A549 (cell line): ENCODE data around the gene TRPV2. TPM values are rescaled to one million over a fixed set of nuclear protein-coding genes. Genes with fewer than 3 reads are reported as not detected.

Experiments used
- ATAC-seq, 2 experiments: fragments of 200-7000 bp in 1 of 2; fragments of >200 bp in 1 of 2; cut with Nextera tagmentation in 1 of 2; cut with Tn5 transposase in 1 of 2; 3 replicates each; pipeline versions ENCODE4 v1.8.0 to v1.9.1; 2018 to 2020; ENCODE audit warnings: mild to moderate bottlenecking in 1 of 2, moderate library complexity in 1 of 2
- CTCF ChIA-PET: fragments of 300-600 bp; sonication (Branson Sonifier 250); formaldehyde crosslinking; extraction: SDS; loops from one replicate; lab custom pipeline; 2021; ENCODE audit warnings: antibody characterized with exemption, inconsistent platforms; lab: Yijun Ruan, JAX
- POLR2A ChIA-PET: fragments of 350-600 bp; formaldehyde crosslinking; extraction: SDS; loops from one replicate; lab custom pipeline; 2021; ENCODE audit warnings: antibody characterized with exemption, inconsistent platforms; lab: Yijun Ruan, JAX
- DNase-seq, 2 experiments: peaks; one replicate each; pipeline versions ENCODE4 v3.0.0 to v3.0.0-alpha.2; 2011 to 2016; ENCODE audit warnings: low read depth in 1 of 2, low spot score in 1 of 2
- FAIRE-seq: peaks from 2 replicates; lab custom pipeline; 2011; peaks lifted over from hg19 to GRCh38; lab: Jason Lieb, UNC
- H3K27ac ChIP-seq, 2 experiments: fragments of >200 bp; sonication (Bioruptor Twin); formaldehyde crosslinking; 3 replicates each; pipeline ENCODE4 v1.5.1; 2016 to 2017
- H3K4me1 ChIP-seq: fragments of >200 bp; sonication (Bioruptor Twin); formaldehyde crosslinking; 3 replicates; pipeline ENCODE4 v1.6.1; 2016
- H3K4me2 ChIP-seq: fragments of >200 bp; sonication (Bioruptor Twin); formaldehyde crosslinking; 3 replicates; pipeline ENCODE4 v1.6.1; 2016
- H3K4me3 ChIP-seq: fragments of >200 bp; sonication (Bioruptor Twin); formaldehyde crosslinking; 3 replicates; pipeline ENCODE4 v1.5.1; 2016
- H3K9me3 ChIP-seq: fragments of >200 bp; sonication (Bioruptor Twin); formaldehyde crosslinking; 3 replicates; pipeline ENCODE4 v1.6.1; 2016
- BHLHE40 ChIP-seq: IDR thresholded peaks from 2 replicates; pipeline ENCODE4 v1.6.1; 2012; ENCODE audit warnings: low read depth, low read length, inconsistent platforms
- CBX2 ChIP-seq: fragments of 200-600 bp; sonication (generic); IDR thresholded peaks from 2 replicates; pipeline ENCODE4 v1.6.1; 2016; ENCODE audit warnings: low read depth, mild to moderate bottlenecking, borderline replicate concordance
- CBX8 ChIP-seq: fragments of 200-600 bp; sonication (generic); IDR thresholded peaks from 2 replicates; pipeline ENCODE4 v1.6.1; 2016
- CHD2 ChIP-seq: fragments of 150-350 bp; IDR thresholded peaks from 2 replicates; pipeline ENCODE4 v1.6.1; 2014; ENCODE audit warnings: low read length; ENCODE audit not compliant: partially characterized antibody
- EHF ChIP-seq: fragments of 250-450 bp; sonication (Bioruptor Pico); IDR thresholded peaks from 2 replicates; pipeline ENCODE4 v1.5.0; 2020; ENCODE audit warnings: mild to moderate bottlenecking
- EP300 ChIP-seq, 2 experiments: fragments of >200 bp; sonication (Bioruptor Twin); formaldehyde crosslinking; IDR thresholded peaks; 2 replicates in 1 of 2; 3 replicates in 1 of 2; pipeline ENCODE4 v1.6.1; 2016 to 2017
- ESRRA ChIP-seq: fragments of 150-350 bp; IDR thresholded peaks from 2 replicates; pipeline ENCODE4 v1.6.1; 2014; ENCODE audit warnings: mild to moderate bottlenecking, low read length, borderline replicate concordance
- HEYL ChIP-seq: fragments of 250-450 bp; sonication (Bioruptor Pico); IDR thresholded peaks from 2 replicates; pipeline ENCODE4 v1.8.0; 2021; ENCODE audit warnings: mild to moderate bottlenecking, moderate library complexity
- HOXA7 ChIP-seq: fragments of 250-450 bp; sonication (Bioruptor Pico); IDR thresholded peaks from 2 replicates; pipeline ENCODE4 v1.5.0; 2020; ENCODE audit warnings: mild to moderate bottlenecking, moderate library complexity
- JUN ChIP-seq, 2 experiments: fragments of >200 bp; sonication (Bioruptor Twin); formaldehyde crosslinking; IDR thresholded peaks; 2 replicates in 1 of 2; 3 replicates in 1 of 2; pipeline ENCODE4 v1.6.1; 2016 to 2017
- MAFK ChIP-seq: fragments of 450-650 bp; IDR thresholded peaks from 2 replicates; pipeline ENCODE4 v1.6.1; 2014; ENCODE audit not compliant: partially characterized antibody
- NR3C1 ChIP-seq: fragments of >200 bp; sonication (Bioruptor Twin); formaldehyde crosslinking; IDR thresholded peaks from 3 replicates; pipeline ENCODE4 v1.6.1; 2017
- POLR2A ChIP-seq: IDR thresholded peaks from 2 replicates; pipeline ENCODE4 v1.6.1; 2012; ENCODE audit warnings: mild to moderate bottlenecking, low read length
- POLR2AphosphoS2 ChIP-seq: conservative IDR thresholded peaks from 2 replicates; pipeline ENCODE4 v1.6.1; 2012; ENCODE audit warnings: low read length, improper control_type of control experiment, inconsistent platforms
- RNF2 ChIP-seq: fragments of 200-600 bp; sonication (generic); IDR thresholded peaks from 2 replicates; pipeline ENCODE4 v1.6.1; 2016; ENCODE audit warnings: low read depth, mild to moderate bottlenecking, antibody characterized with exemption, moderate library complexity, borderline replicate concordance
- SREBF2 ChIP-seq: fragments of 450-650 bp; IDR thresholded peaks from 2 replicates; pipeline ENCODE4 v1.6.1; 2014; ENCODE audit warnings: mild to moderate bottlenecking, moderate library complexity
- ZC3H11A ChIP-seq: fragments of 450-650 bp; IDR thresholded peaks from 2 replicates; pipeline ENCODE4 v1.6.1; 2014; ENCODE audit warnings: antibody characterized with exemption, mild to moderate bottlenecking
- ZFP36 ChIP-seq: fragments of 450-650 bp; IDR thresholded peaks from 2 replicates; pipeline ENCODE4 v1.6.1; 2014; ENCODE audit warnings: borderline replicate concordance; ENCODE audit not compliant: partially characterized antibody
- ZSCAN20 ChIP-seq: fragments of 250-450 bp; sonication (Bioruptor Pico); IDR thresholded peaks from 2 replicates; pipeline ENCODE4 v1.8.0; 2022; ENCODE audit warnings: mild to moderate bottlenecking, moderate library complexity
- WGBS: methylation state at CpG from one replicate; pipeline ENCODE4 v1.1.6; 2017; ENCODE audit errors: missing lambda C conversion rate; 5-methylcytosine and 5-hydroxymethylcytosine counted together
- polyA plus RNA-seq, 4 experiments: library from polyadenylated mRNA; depleted of rRNA in 3 of 4; stranded (reverse); fragments of >200 nt; fragmentation: RNase III in 1 of 4; extraction: RNeasy Plus Mini Kit Qiagen cat#74134 plus additional on column Dnase treatment in 1 of 4; gene quantifications; 2 replicates in 3 of 4; 3 replicates in 1 of 4; pipeline ENCODE4 v1.2.3, GENCODE V29; 2011 to 2017
- TF ChIP-seq, protein P1 (sequence below): fragments of >200 bp; sonication (Bioruptor Twin); formaldehyde crosslinking; IDR thresholded peaks from 3 replicates; pipeline ENCODE4 v1.5.1; 2016
- TF ChIP-seq, protein P2 (sequence below): fragments of 250-450 bp; sonication (Bioruptor Pico); IDR thresholded peaks from 2 replicates; pipeline ENCODE4 v1.5.0; 2020; ENCODE audit warnings: low read depth, mild to moderate bottlenecking, moderate library complexity
- TF ChIP-seq, protein P3 (sequence below): fragments of 450-650 bp; IDR thresholded peaks from 2 replicates; pipeline ENCODE4 v1.6.1; 2014; ENCODE audit warnings: antibody characterized with exemption
- TF ChIP-seq, protein P4 (sequence below): IDR thresholded peaks from 2 replicates; pipeline ENCODE4 v1.6.1; 2012

The TRPV2 gene
- polyA plus RNA-seq, 2 of the 4 experiments (the other 2 are of a cell fraction): 0.31 to 0.61 TPM

DNA sequence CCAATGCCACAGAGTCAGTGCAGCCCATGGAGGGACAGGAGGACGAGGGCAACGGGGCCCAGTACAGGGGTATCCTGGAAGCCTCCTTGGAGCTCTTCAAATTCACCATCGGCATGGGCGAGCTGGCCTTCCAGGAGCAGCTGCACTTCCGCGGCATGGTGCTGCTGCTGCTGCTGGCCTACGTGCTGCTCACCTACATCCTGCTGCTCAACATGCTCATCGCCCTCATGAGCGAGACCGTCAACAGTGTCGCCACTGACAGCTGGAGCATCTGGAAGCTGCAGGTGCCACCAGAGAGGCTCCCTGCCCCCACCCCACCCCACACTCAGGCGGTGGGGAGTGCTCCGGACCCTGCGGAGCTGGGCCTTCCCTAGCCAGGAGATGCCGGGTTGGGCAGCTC lies 16.6 kb downstream of the TRPV2 start:
- Histone ChIP-seq H3K9me3 (no peaks in the 10 kb centered on the region), H3K27ac (no peak overlapping the region), H3K4me1 (0 out of 3 replicates have a peak, but pooled peaks cover 3% of the 10 kb centered on the region), H3K4me3 (no peak overlapping the region), H3K4me2 (no peak overlapping the region)
- DNase-seq (no peak), ATAC-seq (no peak), FAIRE-seq (no peak)
- 89% methylated on average over 15 of the region's 15 CpGs for WGBS
- POLR2A ChIA-PET: interaction anchor here (1.0 to 1.5 kb wide), 2 partner anchors 12 to 51 kb away, joined by 3 read pairs; partner anchors contain the start of gene UBB
- TF ChIP-seq HEYL (CRISPR knock-in tag) (no peak), EP300 (IDR thresholded peaks at IDR 0.05) (no peak)
- CTCF ChIA-PET: interaction anchor here (0.6 to 3.0 kb wide), 7 partner anchors 9 to 487 kb away, joined by 3 to 12 read pairs (median 4); no protein-coding TSS in a partner anchor

DNA sequence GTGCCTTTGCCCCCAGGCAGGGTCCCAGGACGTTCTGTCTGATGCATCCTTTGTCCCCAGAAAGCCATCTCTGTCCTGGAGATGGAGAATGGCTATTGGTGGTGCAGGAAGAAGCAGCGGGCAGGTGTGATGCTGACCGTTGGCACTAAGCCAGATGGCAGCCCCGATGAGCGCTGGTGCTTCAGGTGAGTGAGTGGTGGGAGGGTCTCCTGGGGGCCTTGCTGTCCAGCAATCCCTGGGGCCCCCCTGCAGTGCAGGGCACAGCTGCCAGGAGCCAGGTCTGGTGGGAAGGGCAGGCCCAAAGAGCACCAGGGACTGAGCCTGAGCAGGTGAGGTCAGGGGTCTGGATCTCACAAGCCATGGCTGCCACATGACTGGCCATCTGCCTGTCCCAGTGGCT lies 18.1 kb downstream of the TRPV2 start:
- H3K27ac ChIP-seq: no peak overlapping the region
- 0 out of 3 replicates have a peak, but pooled peaks cover 4% of the 10 kb centered on the region for H3K4me1 ChIP-seq
- no peaks in the 10 kb centered on the region for H3K9me3 ChIP-seq
- TF ChIP-seq HEYL (CRISPR knock-in tag) (no peak), NR3C1 (no peak), EHF (CRISPR knock-in tag) (no peak), ESRRA (no peak), POLR2AphosphoS2 (no peak), CHD2 (no peak), CBX8 (no peak), BHLHE40 (no peak), MAFK (no peak), EP300 (IDR thresholded peaks at IDR 0.05) (no peak), HOXA7 (CRISPR knock-in tag) (no peak), CBX2 (no peak)
- TF ChIP-seq, protein P1, sequence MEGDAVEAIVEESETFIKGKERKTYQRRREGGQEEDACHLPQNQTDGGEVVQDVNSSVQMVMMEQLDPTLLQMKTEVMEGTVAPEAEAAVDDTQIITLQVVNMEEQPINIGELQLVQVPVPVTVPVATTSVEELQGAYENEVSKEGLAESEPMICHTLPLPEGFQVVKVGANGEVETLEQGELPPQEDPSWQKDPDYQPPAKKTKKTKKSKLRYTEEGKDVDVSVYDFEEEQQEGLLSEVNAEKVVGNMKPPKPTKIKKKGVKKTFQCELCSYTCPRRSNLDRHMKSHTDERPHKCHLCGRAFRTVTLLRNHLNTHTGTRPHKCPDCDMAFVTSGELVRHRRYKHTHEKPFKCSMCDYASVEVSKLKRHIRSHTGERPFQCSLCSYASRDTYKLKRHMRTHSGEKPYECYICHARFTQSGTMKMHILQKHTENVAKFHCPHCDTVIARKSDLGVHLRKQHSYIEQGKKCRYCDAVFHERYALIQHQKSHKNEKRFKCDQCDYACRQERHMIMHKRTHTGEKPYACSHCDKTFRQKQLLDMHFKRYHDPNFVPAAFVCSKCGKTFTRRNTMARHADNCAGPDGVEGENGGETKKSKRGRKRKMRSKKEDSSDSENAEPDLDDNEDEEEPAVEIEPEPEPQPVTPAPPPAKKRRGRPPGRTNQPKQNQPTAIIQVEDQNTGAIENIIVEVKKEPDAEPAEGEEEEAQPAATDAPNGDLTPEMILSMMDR: no peak
- TF ChIP-seq, protein P2, sequence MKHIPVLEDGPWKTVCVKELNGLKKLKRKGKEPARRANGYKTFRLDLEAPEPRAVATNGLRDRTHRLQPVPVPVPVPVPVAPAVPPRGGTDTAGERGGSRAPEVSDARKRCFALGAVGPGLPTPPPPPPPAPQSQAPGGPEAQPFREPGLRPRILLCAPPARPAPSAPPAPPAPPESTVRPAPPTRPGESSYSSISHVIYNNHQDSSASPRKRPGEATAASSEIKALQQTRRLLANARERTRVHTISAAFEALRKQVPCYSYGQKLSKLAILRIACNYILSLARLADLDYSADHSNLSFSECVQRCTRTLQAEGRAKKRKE: no peak
- TF ChIP-seq, protein P3, sequence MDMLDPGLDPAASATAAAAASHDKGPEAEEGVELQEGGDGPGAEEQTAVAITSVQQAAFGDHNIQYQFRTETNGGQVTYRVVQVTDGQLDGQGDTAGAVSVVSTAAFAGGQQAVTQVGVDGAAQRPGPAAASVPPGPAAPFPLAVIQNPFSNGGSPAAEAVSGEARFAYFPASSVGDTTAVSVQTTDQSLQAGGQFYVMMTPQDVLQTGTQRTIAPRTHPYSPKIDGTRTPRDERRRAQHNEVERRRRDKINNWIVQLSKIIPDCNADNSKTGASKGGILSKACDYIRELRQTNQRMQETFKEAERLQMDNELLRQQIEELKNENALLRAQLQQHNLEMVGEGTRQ: no peak
- DNase-seq (no peak), ATAC-seq (no peak), FAIRE-seq (no peak)
- 52% methylated on average over 4 of the region's 5 CpGs for WGBS
- POLR2A ChIA-PET: no interaction called here
- CTCF ChIA-PET: interaction anchor here (0.7 to 3.0 kb wide), 6 partner anchors 12 to 148 kb away, joined by 3 to 12 read pairs (median 3); no protein-coding TSS in a partner anchor
- H3K4me2 ChIP-seq: no peak overlapping the region
- no peak overlapping the region for H3K4me3 ChIP-seq

DNA sequence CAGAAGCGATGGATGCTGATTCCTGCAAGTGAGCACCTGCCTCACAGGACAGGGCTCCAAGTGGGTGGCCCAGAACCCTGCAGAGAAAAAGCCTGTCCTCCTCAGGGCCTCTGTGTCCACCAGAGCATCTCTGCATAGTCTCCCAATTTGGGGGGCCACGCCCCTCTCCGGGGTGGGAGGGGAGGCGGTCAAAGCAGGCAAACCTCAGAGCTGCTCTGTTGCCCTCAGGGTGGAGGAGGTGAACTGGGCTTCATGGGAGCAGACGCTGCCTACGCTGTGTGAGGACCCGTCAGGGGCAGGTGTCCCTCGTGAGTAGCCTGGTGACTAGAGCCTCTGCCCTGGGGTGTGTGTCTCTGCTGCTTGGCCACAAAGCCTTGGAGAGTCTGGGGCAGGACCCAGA lies 19.3 kb downstream of the TRPV2 start:
- ATAC-seq (no peak), FAIRE-seq (no peak)
- H3K4me2 ChIP-seq: no peak overlapping the region
- H3K4me1 ChIP-seq: 0 out of 3 replicates have a peak, but pooled peaks cover 4% of the 10 kb centered on the region
- no peak for TF ChIP-seq ZFP36
- no peak for TF ChIP-seq JUN (IDR thresholded peaks at IDR 0.05)
- no peak for TF ChIP-seq CBX2
- TF ChIP-seq ZC3H11A: no peak
- TF ChIP-seq RNF2: no peak
- no peak for TF ChIP-seq SREBF2
- no peak for TF ChIP-seq POLR2A
- TF ChIP-seq, protein P4, sequence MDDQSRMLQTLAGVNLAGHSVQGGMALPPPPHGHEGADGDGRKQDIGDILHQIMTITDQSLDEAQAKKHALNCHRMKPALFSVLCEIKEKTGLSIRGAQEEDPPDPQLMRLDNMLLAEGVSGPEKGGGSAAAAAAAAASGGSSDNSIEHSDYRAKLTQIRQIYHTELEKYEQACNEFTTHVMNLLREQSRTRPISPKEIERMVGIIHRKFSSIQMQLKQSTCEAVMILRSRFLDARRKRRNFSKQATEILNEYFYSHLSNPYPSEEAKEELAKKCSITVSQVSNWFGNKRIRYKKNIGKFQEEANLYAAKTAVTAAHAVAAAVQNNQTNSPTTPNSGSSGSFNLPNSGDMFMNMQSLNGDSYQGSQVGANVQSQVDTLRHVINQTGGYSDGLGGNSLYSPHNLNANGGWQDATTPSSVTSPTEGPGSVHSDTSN: no peak
- TF ChIP-seq MAFK: no peak
- no peak for TF ChIP-seq ZSCAN20 (CRISPR knock-in tag)
- TF ChIP-seq, all 56 proteins: peak for 0
- Histone ChIP-seq H3K4me3 (no peak overlapping the region), H3K27ac (peak overlapping the region in 1 of 2 experiments; percentile 92; a peak in 2 of 6 replicates), H3K9me3 (no peaks in the 10 kb centered on the region)
- CTCF ChIA-PET: interaction anchor here (2.0 to 5.4 kb wide), 2 partner anchors 71 to 149 kb away, joined by 5 to 20 read pairs; no protein-coding TSS in a partner anchor
- POLR2A ChIA-PET: interaction anchor here (0.6 kb wide), 1 partner anchor 46 kb away, joined by 5 read pairs; no protein-coding TSS in a partner anchor
- 59% methylated on average over 8 of the region's 8 CpGs for WGBS
- DNase-seq: no peak
